Measurements from ENCODE around the gene C11orf42. TPM values are rescaled to one million over a fixed set of nuclear protein-coding genes. Genes with fewer than 3 reads are reported as not detected.

The C11orf42 gene
- total RNA-seq, 1 donor: not detected

DNA sequence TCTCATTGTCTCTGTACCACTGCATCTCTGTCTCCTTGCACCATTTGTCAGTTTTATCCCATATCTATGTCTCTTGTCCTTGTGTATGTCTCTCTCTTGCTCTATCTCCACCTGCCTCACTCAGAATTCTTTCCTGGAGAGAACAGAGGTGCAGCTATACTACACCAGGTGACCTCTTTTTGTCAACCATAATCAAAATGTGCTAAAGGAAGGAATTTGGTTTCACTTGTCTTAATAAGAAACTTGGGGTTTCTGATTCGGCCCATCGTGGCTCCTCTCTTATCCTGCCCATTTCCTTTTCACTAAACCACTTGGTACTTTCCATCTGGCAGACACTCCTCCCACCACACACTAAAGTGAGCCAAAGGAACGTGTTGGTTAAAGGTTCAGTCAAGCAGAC is 2.0 kb upstream of the C11orf42 start:
- H3K4me3 ChIP-seq (ENCODE audit: low read depth, low read length): no peak overlapping the region
- DNase-seq (ENCODE audit: low read depth): no peak
- TF ChIP-seq, protein P1, sequence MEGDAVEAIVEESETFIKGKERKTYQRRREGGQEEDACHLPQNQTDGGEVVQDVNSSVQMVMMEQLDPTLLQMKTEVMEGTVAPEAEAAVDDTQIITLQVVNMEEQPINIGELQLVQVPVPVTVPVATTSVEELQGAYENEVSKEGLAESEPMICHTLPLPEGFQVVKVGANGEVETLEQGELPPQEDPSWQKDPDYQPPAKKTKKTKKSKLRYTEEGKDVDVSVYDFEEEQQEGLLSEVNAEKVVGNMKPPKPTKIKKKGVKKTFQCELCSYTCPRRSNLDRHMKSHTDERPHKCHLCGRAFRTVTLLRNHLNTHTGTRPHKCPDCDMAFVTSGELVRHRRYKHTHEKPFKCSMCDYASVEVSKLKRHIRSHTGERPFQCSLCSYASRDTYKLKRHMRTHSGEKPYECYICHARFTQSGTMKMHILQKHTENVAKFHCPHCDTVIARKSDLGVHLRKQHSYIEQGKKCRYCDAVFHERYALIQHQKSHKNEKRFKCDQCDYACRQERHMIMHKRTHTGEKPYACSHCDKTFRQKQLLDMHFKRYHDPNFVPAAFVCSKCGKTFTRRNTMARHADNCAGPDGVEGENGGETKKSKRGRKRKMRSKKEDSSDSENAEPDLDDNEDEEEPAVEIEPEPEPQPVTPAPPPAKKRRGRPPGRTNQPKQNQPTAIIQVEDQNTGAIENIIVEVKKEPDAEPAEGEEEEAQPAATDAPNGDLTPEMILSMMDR (IDR thresholded peaks at IDR 0.05; ENCODE audit: insufficient read depth, low read length): no peak

DNA sequence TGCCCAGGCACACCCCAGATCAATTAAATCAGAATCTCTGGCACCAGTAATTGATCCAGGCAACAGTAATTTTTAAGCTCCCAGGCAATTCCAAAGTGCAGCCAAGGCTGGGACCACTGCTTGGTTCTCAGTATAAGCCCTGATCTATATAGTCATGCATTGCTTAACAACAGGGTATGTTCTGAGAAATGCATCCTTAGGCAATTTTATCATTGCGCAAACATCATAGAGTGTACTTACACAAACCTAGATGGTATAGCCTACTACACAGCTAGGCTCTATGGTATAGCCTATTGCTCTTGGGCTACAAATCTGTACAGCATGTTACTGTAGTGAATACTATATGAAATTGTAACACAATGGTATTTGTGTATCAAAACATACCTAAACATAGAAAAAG is 651 bp upstream of the C11orf42 start:
- H3K4me3 ChIP-seq (ENCODE audit: low read depth, low read length): no peak overlapping the region
- DNase-seq (ENCODE audit: low read depth): no peak
- TF ChIP-seq, protein P1 (IDR thresholded peaks at IDR 0.05; ENCODE audit: insufficient read depth, low read length): no peak

DNA sequence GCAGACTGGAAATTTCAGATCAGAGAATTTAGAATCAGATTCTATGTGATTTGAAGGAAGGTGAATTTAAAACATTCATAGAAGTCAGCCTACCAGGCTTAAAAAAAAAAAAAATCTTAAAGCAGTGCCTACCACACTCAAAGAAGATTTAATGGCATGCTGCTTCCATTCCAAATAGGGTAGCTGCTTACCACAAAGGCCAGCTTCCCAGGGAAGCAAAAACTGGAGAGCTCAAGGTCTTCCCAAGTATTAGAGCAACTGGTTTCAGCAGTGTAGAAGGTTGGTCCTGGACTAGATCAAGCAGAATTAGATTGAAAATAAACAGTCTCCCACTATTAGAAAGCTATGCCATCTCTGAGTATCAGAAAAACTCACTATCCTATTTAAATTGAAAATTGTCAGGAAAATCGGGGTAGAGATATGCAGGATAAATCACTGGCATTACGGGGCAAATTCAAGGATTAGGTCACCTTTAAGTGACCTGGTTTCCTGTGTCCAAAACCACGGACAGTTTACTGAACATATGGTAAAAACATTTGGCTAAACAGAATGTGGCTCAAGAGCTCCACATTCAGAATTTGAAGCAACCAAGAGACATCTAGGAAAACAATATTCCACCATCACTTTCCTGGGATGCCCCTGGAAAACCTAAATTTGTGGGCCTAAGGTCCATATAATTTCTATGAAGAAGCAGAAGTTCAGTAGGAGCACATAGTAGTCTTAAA is 1.3 kb downstream of the C11orf42 start:
- DNase-seq (ENCODE audit: low read depth): no peak
- TF ChIP-seq, protein P1 (IDR thresholded peaks at IDR 0.05; ENCODE audit: insufficient read depth, low read length): no peak
- H3K4me3 ChIP-seq (ENCODE audit: low read depth, low read length): no peak overlapping the region

DNA sequence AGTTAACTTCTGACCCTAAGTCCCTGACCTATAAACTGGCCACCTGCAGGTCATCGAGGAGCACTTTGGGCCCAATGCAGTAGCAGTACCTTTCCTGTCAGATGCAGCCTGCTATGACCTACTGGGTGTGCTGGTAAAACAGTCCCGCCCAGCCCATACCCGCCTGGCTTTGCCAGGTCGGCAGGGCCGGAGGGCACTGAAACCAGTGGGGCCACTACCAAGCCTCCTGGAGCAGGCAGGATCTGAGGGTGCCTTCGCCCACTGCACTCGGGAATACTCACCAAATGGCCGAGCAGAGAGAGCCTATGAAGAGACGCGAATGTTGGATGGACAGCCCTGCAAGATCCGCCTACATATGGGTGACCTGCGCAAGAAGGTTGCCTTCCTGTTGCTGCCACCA is 4.4 kb downstream of the C11orf42 start:
- TF ChIP-seq, protein P1 (IDR thresholded peaks at IDR 0.05; ENCODE audit: insufficient read depth, low read length): no peak
- no peak for DNase-seq (ENCODE audit: low read depth)
- no peak overlapping the region for H3K4me3 ChIP-seq (ENCODE audit: low read depth, low read length)

DNA sequence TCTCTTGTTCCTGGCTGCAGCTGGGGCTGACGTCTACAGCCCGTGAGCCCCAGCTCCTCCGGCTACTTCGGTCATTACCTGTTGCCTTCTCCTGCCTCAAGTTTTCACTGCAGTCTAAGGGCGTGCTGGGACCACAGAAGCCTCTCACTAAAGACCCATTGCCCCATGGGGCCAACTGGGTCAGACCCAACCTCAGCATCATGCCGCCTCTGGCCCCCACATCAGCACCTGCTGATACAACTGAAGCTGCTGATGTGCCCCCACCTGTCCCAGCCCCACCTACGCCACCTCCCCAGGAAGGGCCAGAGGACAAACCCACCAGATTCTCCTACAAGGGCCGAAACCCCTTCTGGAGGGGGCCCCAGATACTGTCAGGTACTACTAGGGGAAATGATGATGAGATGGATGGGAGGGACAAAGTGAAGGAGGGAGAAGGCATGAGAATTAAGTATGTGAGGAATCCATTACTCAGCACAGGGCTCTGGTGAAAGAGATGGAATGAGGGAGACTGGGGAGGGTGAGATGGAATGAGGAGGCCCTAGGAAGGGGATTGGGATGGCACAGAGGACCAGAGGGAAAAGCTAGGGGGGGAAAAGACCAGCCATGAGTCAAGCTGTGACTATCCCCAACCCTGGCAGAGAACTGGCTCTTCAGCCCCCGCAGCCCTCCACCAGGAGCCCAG is 5.1 kb downstream of the C11orf42 start:
- H3K4me3 ChIP-seq (ENCODE audit: low read depth, low read length): no peak overlapping the region
- DNase-seq (ENCODE audit: low read depth): no peak
- TF ChIP-seq, protein P1 (IDR thresholded peaks at IDR 0.05; ENCODE audit: insufficient read depth, low read length): no peak

DNA sequence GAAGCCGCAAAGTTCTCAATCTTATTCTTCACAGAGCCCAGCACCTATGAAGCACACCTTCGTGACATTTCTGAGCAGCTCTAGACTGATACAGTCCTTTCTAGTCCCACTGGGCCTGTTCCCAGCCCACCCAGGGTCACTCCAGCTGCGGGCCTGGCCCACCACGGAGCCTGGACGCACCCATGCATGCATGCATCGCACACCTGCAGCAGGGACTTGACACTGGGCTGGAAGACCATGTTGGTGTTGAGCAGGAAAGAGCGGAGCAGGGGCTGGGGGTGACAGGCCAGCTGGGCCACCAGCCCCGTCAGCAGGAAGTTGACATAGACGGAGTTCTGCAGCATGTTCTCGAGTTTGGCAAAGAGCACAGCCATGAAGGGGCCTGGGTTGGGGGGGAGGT is 9.2 kb downstream of the C11orf42 start:
- TF ChIP-seq, protein P1 (IDR thresholded peaks at IDR 0.05; ENCODE audit: insufficient read depth, low read length): no peak
- no peak for DNase-seq (ENCODE audit: low read depth)
- H3K4me3 ChIP-seq (ENCODE audit: low read depth, low read length): no peak overlapping the region
